ENCODE measurements around the gene HSPA1A.
"Not testable (repeated sequence)": the region's sequence is repeated elsewhere in the genome, so short reads cannot be mapped to it uniquely, and the experiment has no call there.

HSPA1A gene

GRCh38 chr6:31813465-31813849, 1.9 kb upstream of the HSPA1A start:
- no peak for DNase-seq

GRCh38 chr6:31814677-31815024, 692 bp upstream of the HSPA1A start:
- peak; percentile 94 for DNase-seq

GRCh38 chr6:31817133-31817928, 2.0 kb downstream of the HSPA1A start:
- DNase-seq, result peak; percentile 65

GRCh38 chr6:31817929-31818511, 2.7 kb downstream of the HSPA1A start:
- DNase-seq, result not testable (repeated sequence)

- DNase-seq, result no peak
Observed at GRCh38 chr6:31819871-31820299, 4.5 kb downstream of the HSPA1A start.

- not testable (repeated sequence) for DNase-seq
Observed at GRCh38 chr6:31820399-31820798, 5.1 kb downstream of the HSPA1A start.

GRCh38 chr6:31821301-31822035, 6.1 kb downstream of the HSPA1A start:
- DNase-seq, result peak; percentile 69

GRCh38 chr6:31822036-31822821, 6.9 kb downstream of the HSPA1A start:
- DNase-seq, result peak; percentile 95

- DNase-seq, result peak; percentile 46
Observed at GRCh38 chr6:31823592-31824196, 8.4 kb downstream of the HSPA1A start.

- DNase-seq, result no peak
Observed at GRCh38 chr6:31825553-31825952, 10.2 kb downstream of the HSPA1A start.

GRCh38 chr6:31826793-31827285, 11.5 kb downstream of the HSPA1A start:
- DNase-seq, result peak; percentile 91

- DNase-seq, result peak; percentile 100
Observed at GRCh38 chr6:31827286-31828079, 12.1 kb downstream of the HSPA1A start, which contains the start of gene HSPA1B. TSS of gene HSPA1B (plus strand) at chr6:31827738. CDS start at chr6:31827951, 213 bp downstream.

GRCh38 chr6:31829633-31830283, 14.4 kb downstream of the HSPA1A start:
- DNase-seq, result peak; percentile 89

- no peak for DNase-seq
Observed at GRCh38 chr6:31830886-31831335, 15.6 kb downstream of the HSPA1A start.

GRCh38 chr6:31831350-31832215, 16.2 kb downstream of the HSPA1A start:
- DNase-seq, result no peak

- peak; percentile 93 for DNase-seq
Observed at GRCh38 chr6:31834367-31835250, 19.3 kb downstream of the HSPA1A start.

GRCh38 chr6:31836047-31836473, 20.7 kb downstream of the HSPA1A start:
- no peak for DNase-seq
